ENCODE measurements around the gene METTL18. TPM values are rescaled to one million over a fixed set of nuclear protein-coding genes. Genes with fewer than 3 reads are reported as not detected.

METTL18 gene
- polyA plus RNA-seq, 1 donor (not counting 4 experiments of a cell fraction or from before 2014, with no cell fraction given): 6.6 TPM

GRCh38 chr1:169836198-169836597 is 41.5 kb upstream of the METTL18 start:
- Histone ChIP-seq H3K9me3 (ENCODE audit: control insufficient read depth, low read depth, low read length) (no peaks in the 10 kb centered on the region), H3K36me3 (ENCODE audit: control insufficient read depth in 2 of 2, extremely low read depth in 1 of 2, insufficient read depth in 2 of 2, low read length in 2 of 2) (peaks cover 1 to 3% of the 10 kb centered on the region in 2 experiments), H3K9me1 (ENCODE audit: control insufficient read depth, extremely low read depth, insufficient read depth, low read length) (no peaks in the 10 kb centered on the region), H3K4me1 (ENCODE audit: control insufficient read depth, extremely low read depth, insufficient read depth, low read length) (no peaks in the 10 kb centered on the region), H3K9ac (ENCODE audit: control insufficient read depth, extremely low read depth, insufficient read depth, low read length) (no peak overlapping the region), H3K4me3 (ENCODE audit: control insufficient read depth in 2 of 3, extremely low read depth in 1 of 3, insufficient read depth in 2 of 3, low read depth in 1 of 3, low read length in 3 of 3) (no peak overlapping the region), H4K20me1 (ENCODE audit: control insufficient read depth, extremely low read depth, insufficient read depth, low read length) (no peaks in the 10 kb centered on the region), H3K27me3 (ENCODE audit: control insufficient read depth, extremely low read depth, insufficient read depth, low read length) (no peaks in the 10 kb centered on the region), H2AFZ (ENCODE audit: control insufficient read depth, low read length) (no peak overlapping the region), H3K27ac (ENCODE audit: control insufficient read depth, insufficient read depth, low read length) (no peak overlapping the region), H3K79me2 (ENCODE audit: control insufficient read depth, insufficient read depth, low read length) (no peaks in the 10 kb centered on the region), H3K4me2 (ENCODE audit: control insufficient read depth, extremely low read depth, insufficient read depth, low read depth, low read length) (no peak overlapping the region)
- TF ChIP-seq, protein P1, sequence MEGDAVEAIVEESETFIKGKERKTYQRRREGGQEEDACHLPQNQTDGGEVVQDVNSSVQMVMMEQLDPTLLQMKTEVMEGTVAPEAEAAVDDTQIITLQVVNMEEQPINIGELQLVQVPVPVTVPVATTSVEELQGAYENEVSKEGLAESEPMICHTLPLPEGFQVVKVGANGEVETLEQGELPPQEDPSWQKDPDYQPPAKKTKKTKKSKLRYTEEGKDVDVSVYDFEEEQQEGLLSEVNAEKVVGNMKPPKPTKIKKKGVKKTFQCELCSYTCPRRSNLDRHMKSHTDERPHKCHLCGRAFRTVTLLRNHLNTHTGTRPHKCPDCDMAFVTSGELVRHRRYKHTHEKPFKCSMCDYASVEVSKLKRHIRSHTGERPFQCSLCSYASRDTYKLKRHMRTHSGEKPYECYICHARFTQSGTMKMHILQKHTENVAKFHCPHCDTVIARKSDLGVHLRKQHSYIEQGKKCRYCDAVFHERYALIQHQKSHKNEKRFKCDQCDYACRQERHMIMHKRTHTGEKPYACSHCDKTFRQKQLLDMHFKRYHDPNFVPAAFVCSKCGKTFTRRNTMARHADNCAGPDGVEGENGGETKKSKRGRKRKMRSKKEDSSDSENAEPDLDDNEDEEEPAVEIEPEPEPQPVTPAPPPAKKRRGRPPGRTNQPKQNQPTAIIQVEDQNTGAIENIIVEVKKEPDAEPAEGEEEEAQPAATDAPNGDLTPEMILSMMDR (optimal IDR thresholded peaks at IDR 0.05 in 1 of 3, IDR thresholded peaks at IDR 0.05 in 1 of 3, conservative IDR thresholded peaks at IDR 0.05 in 1 of 3; ENCODE audit: extremely low read depth in 1 of 3, insufficient read depth in 2 of 3, low read length in 3 of 3): no peak
- no peak for TF ChIP-seq EZH2 (IDR thresholded peaks at IDR 0.05; ENCODE audit: low read length)
- DNase-seq (ENCODE audit: low read depth, low spot score) (no peak), FAIRE-seq (no peak)
- dilution Hi-C loops (cut with MboI; ENCODE audit: extremely low pct_ligation_motif_present, low sequenced_read_pairs): no loop called here

DNA sequence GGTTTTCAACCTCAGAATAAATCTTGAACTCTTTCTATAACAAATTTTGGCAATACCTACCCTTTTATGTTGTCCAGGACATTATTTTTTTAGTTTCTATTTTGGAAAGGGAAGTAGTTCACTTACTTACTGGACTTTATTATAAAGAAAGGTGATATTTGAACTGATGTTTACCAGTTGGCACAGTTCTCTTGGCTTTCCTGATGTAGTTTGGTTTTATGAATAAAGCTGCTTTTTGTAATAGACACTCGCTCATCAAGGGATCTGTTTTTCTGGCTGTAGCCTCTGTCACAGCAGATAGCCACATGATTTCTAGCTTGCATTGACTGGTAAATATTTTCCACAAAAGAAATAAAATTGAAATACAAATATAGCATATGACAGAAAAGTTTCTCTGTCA is 40.9 kb upstream of the METTL18 start:
- dilution Hi-C loops (cut with MboI; ENCODE audit: extremely low pct_ligation_motif_present, low sequenced_read_pairs): no loop called here

More for the DNA sequence above, 40.9 kb upstream of the METTL18 start:
- no peak overlapping the region for H2AFZ ChIP-seq (ENCODE audit: control insufficient read depth, low read length)
- H3K27me3 ChIP-seq (ENCODE audit: control insufficient read depth, extremely low read depth, insufficient read depth, low read length): no peaks in the 10 kb centered on the region
- no peak for FAIRE-seq
- no peak for DNase-seq (ENCODE audit: low read depth, low spot score)
- no peaks in the 10 kb centered on the region for H3K9me3 ChIP-seq (ENCODE audit: control insufficient read depth, low read depth, low read length)
- H3K79me2 ChIP-seq (ENCODE audit: control insufficient read depth, insufficient read depth, low read length): no peaks in the 10 kb centered on the region
- no peak overlapping the region for H3K9ac ChIP-seq (ENCODE audit: control insufficient read depth, extremely low read depth, insufficient read depth, low read length)
- peaks cover 1 to 3% of the 10 kb centered on the region in 2 experiments for H3K36me3 ChIP-seq (ENCODE audit: control insufficient read depth in 2 of 2, extremely low read depth in 1 of 2, insufficient read depth in 2 of 2, low read length in 2 of 2)
- H4K20me1 ChIP-seq (ENCODE audit: control insufficient read depth, extremely low read depth, insufficient read depth, low read length): no peaks in the 10 kb centered on the region
- H3K4me1 ChIP-seq (ENCODE audit: control insufficient read depth, extremely low read depth, insufficient read depth, low read length): no peaks in the 10 kb centered on the region
- no peak overlapping the region for H3K27ac ChIP-seq (ENCODE audit: control insufficient read depth, insufficient read depth, low read length)
- TF ChIP-seq, protein P1 (optimal IDR thresholded peaks at IDR 0.05 in 1 of 3, IDR thresholded peaks at IDR 0.05 in 1 of 3, conservative IDR thresholded peaks at IDR 0.05 in 1 of 3; ENCODE audit: extremely low read depth in 1 of 3, insufficient read depth in 2 of 3, low read length in 3 of 3): no peak
- no peak for TF ChIP-seq EZH2 (IDR thresholded peaks at IDR 0.05; ENCODE audit: low read length)
- H3K4me2 ChIP-seq (ENCODE audit: control insufficient read depth, extremely low read depth, insufficient read depth, low read depth, low read length): no peak overlapping the region
- H3K9me1 ChIP-seq (ENCODE audit: control insufficient read depth, extremely low read depth, insufficient read depth, low read length): no peaks in the 10 kb centered on the region
- H3K4me3 ChIP-seq (ENCODE audit: control insufficient read depth in 2 of 3, extremely low read depth in 1 of 3, insufficient read depth in 2 of 3, low read depth in 1 of 3, low read length in 3 of 3): no peak overlapping the region

Measured in keratinocyte (primary cell).